Measurements from ENCODE around the gene GMDS. TPM values are rescaled to one million over a fixed set of nuclear protein-coding genes. Genes with fewer than 3 reads are reported as not detected.

Gene GMDS
- total RNA-seq, 1 donor from 2014 or later, result 30.1 TPM

DNA sequence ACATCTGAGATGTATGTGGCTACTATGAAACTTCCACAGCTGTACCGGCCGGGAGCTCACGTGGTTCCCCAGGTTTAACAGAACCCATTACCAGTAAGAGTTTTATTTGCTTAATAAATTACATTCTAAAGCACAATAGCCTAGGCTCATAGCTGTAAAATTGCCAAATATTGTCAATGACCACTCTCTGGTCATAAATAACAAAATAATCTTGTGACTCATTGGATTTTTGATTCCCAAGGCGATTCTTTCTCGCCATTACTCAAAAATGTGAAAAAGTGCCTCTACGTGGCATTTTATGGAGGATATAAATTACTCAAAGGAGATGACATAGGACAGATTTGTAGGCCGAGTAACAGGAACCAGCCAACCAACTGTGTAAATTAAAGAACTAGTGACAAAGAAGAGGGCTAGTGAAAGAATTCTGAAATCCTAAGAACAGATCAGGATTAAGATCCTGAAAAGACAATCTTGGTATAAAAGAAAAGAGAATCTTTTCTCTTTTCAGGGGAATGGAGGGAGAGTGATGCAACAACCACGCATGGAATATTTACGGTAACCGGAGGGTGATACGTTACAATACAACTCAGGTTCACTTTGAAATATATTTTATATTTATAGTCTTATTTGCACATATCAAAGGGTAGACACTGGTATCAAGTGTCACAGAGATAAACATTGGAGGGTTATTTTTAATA is 436.0 kb downstream of the GMDS start:
- ChIA-PET CTCF (no interaction called here), POLR2A (interaction anchor here (0.8 kb wide), 1 partner anchor 10 kb away, joined by 3 read pairs; no protein-coding TSS in a partner anchor)
- intact Hi-C loops (cut with micrococcal nuclease), result no loop called here
- no peaks in the 10 kb centered on the region for H3K9me3 Mint-ChIP-seq
- TF ChIP-seq, protein P1, sequence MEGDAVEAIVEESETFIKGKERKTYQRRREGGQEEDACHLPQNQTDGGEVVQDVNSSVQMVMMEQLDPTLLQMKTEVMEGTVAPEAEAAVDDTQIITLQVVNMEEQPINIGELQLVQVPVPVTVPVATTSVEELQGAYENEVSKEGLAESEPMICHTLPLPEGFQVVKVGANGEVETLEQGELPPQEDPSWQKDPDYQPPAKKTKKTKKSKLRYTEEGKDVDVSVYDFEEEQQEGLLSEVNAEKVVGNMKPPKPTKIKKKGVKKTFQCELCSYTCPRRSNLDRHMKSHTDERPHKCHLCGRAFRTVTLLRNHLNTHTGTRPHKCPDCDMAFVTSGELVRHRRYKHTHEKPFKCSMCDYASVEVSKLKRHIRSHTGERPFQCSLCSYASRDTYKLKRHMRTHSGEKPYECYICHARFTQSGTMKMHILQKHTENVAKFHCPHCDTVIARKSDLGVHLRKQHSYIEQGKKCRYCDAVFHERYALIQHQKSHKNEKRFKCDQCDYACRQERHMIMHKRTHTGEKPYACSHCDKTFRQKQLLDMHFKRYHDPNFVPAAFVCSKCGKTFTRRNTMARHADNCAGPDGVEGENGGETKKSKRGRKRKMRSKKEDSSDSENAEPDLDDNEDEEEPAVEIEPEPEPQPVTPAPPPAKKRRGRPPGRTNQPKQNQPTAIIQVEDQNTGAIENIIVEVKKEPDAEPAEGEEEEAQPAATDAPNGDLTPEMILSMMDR (IDR thresholded peaks at IDR 0.05), result no peak
- no peak overlapping the region for H3K4me3 Mint-ChIP-seq
- H3K36me3 Mint-ChIP-seq (ENCODE audit: low read depth), result no peaks in the 10 kb centered on the region
- no peak for ATAC-seq (ENCODE audit: low read depth)
- no peaks in the 10 kb centered on the region for H3K27me3 Mint-ChIP-seq
- DNase-seq, result no peak
- H3K4me1 Mint-ChIP-seq, result no peaks in the 10 kb centered on the region
- no peak overlapping the region for H3K27ac Mint-ChIP-seq

DNA sequence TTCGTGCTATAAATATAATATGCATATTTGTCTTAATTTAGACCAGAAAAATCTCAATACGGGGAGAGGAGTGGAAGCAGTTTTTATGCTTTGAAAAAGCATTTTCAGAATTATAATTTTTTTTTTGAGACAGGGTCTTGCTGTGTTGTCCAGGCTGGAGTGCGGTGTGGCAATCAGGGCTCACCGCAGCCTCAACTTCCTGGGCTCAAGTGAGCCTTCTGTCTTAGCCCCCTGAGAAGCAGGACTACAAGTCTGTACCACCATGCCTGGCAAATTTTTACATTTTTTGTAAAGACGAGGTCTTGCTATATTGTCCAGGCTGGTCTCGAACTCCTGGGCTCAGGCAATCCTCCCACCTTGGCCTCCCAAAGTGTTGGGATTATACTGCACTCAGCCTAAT is 438.5 kb downstream of the GMDS start:
- H3K4me1 Mint-ChIP-seq, result no peaks in the 10 kb centered on the region
- no peak overlapping the region for H3K27ac Mint-ChIP-seq
- H3K9me3 Mint-ChIP-seq, result no peaks in the 10 kb centered on the region
- H3K4me3 Mint-ChIP-seq, result no peak overlapping the region
- ATAC-seq (ENCODE audit: low read depth) (no peak), DNase-seq (no peak)
- TF ChIP-seq, protein P1 (IDR thresholded peaks at IDR 0.05), result no peak
- intact Hi-C loops (cut with micrococcal nuclease), result no loop called here
- H3K36me3 Mint-ChIP-seq (ENCODE audit: low read depth), result no peaks in the 10 kb centered on the region
- CTCF ChIA-PET, result no interaction called here
- no peaks in the 10 kb centered on the region for H3K27me3 Mint-ChIP-seq
- POLR2A ChIA-PET, result no interaction called here

DNA sequence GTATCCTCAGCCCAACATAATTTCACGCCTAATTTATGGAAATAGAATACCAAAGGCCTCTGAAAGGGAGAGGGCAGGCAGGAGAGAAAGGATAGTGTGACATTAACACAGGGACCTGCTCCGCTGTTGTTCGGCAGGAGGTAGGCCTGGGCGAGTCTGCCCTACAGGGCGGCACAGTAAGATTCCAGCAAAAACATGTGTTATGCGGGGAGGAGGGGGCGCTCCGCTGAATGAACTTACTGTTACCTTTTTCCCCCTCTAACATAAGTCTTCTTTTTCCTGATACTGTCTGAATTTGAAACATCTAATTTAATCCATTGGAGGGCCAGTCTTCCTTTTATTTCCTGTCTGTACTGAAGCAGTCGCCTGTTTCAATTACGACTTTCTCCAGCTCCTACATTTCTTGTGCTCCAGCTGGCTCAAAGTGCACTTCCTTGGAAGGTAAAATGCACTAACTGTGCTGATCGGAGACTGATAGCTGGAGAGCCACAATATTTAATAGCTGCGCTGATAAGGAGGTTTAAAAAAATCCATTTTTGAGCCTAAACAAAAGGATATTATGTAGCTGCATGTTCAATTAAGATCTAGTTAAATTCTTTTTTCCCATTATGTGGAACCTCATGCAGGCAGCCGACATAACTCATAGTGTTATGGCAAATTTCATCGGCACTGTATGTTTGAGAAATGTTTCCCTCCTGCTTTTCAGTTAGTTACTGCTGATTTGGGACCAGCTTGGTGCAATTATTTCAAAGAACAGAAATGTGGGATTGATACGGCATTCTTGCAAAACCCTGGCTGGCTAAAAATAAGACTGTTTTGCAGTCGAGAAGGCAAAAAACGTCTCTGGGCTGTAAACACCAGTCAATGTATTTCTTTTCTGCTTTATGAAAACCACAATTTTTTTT is 442.7 kb downstream of the GMDS start:
- H3K27me3 Mint-ChIP-seq, result no peaks in the 10 kb centered on the region
- intact Hi-C loops (cut with micrococcal nuclease), result no loop called here
- DNase-seq (no peak), ATAC-seq (ENCODE audit: low read depth) (no peak)
- H3K4me1 Mint-ChIP-seq, result peaks cover 5% of the 10 kb centered on the region
- no peaks in the 10 kb centered on the region for H3K9me3 Mint-ChIP-seq
- no peaks in the 10 kb centered on the region for H3K36me3 Mint-ChIP-seq (ENCODE audit: low read depth)
- H3K27ac Mint-ChIP-seq, result no peak overlapping the region
- CTCF ChIA-PET, result no interaction called here
- POLR2A ChIA-PET, result interaction anchor here (1.1 kb wide), 1 partner anchor 8 kb away, joined by 3 read pairs; no protein-coding TSS in a partner anchor
- no peak overlapping the region for H3K4me3 Mint-ChIP-seq
- TF ChIP-seq, protein P1 (IDR thresholded peaks at IDR 0.05), result no peak

DNA sequence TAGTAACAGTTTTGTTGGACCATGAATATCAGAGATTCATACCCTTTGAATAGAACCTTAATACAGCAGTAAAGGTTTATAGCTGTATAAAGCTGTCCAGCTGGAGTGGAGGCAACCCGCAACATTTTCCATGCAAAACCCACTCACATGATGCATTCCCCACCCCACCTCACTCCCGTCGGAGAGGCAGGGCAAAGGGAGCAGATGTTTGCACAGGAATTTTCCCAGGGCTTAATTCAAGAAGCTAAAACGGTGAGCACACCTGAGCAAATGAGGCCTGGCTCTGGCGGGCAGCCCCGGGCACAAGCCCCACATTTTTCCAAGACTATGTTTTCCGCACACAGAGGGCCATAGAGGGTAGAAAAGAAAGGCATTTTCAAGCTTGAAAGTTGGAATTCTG is 444.0 kb downstream of the GMDS start:
- CTCF ChIA-PET, result interaction anchor here (0.8 kb wide), 1 partner anchor 195 kb away, joined by 3 read pairs; no protein-coding TSS in a partner anchor
- intact Hi-C loops (cut with micrococcal nuclease), result no loop called here
- H3K9me3 Mint-ChIP-seq, result no peaks in the 10 kb centered on the region

More for the DNA sequence above, 444.0 kb downstream of the GMDS start:
- POLR2A ChIA-PET, result no interaction called here
- Mint-ChIP-seq H3K27me3 (no peaks in the 10 kb centered on the region), H3K4me3 (no peak overlapping the region), H3K36me3 (ENCODE audit: low read depth) (no peaks in the 10 kb centered on the region), H3K27ac (no peak overlapping the region), H3K4me1 (peaks cover 16% of the 10 kb centered on the region)
- DNase-seq (no peak), ATAC-seq (ENCODE audit: low read depth) (no peak)
- TF ChIP-seq, protein P1 (IDR thresholded peaks at IDR 0.05), result no peak
